IMR-90 (cell line): Measurements from ENCODE around the gene RBMS2. TPM values are rescaled to one million over a fixed set of nuclear protein-coding genes. Genes with fewer than 3 reads are reported as not detected.

Experiments
- ATAC-seq: fragments of 200-7000 bp; cut with Tn5 transposase; 2 replicates; pipeline ENCODE4 v1.9.1; 2020; ENCODE audit warnings: low read depth, mild to moderate bottlenecking, moderate library complexity
- BruUV-seq: library from RNA; stranded (reverse); fragments of 400-500 nt; replicated peaks from 2 replicates; lab custom pipeline; 2021; lab: Mats Ljungman, UMichigan
- CTCF ChIA-PET: fragments of 300-600 bp; formaldehyde crosslinking; extraction: SDS; loops from one replicate; lab custom pipeline; 2021; ENCODE audit warnings: antibody characterized with exemption; lab: Yijun Ruan, JAX
- POLR2A ChIA-PET: fragments of 300-600 bp; sonication (Branson Sonifier 250); formaldehyde crosslinking; loops from one replicate; lab custom pipeline; 2022; ENCODE audit warnings: antibody characterized with exemption; ENCODE audit not compliant: unreplicated experiment; lab: Charles Lee
- DNase-seq: peaks from one replicate; pipeline ENCODE4 v3.0.0; 2013
- H2AFZ ChIP-seq: replicated peaks from 2 replicates; pipeline ENCODE3; 2013; ENCODE audit warnings: low read length, mild to moderate bottlenecking; ENCODE audit not compliant: poor library complexity
- H2AK5ac ChIP-seq: 2 replicates; pipeline ENCODE4 v1.6.1; 2013; ENCODE audit warnings: low read depth, low read length, inconsistent platforms
- H2AK9ac ChIP-seq: replicated peaks from 2 replicates; pipeline ENCODE3; 2013; ENCODE audit warnings: mild to moderate bottlenecking, low read depth, low read length, moderate library complexity; ENCODE audit not compliant: poor library complexity
- H2BK120ac ChIP-seq: 2 replicates; pipeline ENCODE4 v1.6.1; 2013; ENCODE audit warnings: low read depth, low read length, inconsistent platforms
- H2BK15ac ChIP-seq: 3 replicates; pipeline ENCODE4 v1.6.1; 2013; ENCODE audit warnings: low read depth, low read length, inconsistent platforms
- H2BK20ac ChIP-seq: 2 replicates; pipeline ENCODE4 v1.6.1; 2013; ENCODE audit warnings: low read depth, mild to moderate bottlenecking, inconsistent platforms, low read length, moderate library complexity
- H2BK5ac ChIP-seq: 2 replicates; pipeline ENCODE4 v1.6.1; 2013; ENCODE audit warnings: mild to moderate bottlenecking, low read depth, low read length, inconsistent platforms; ENCODE audit not compliant: poor library complexity, severe bottlenecking
- H3K14ac ChIP-seq: replicated peaks from 2 replicates; pipeline ENCODE4 v1.6.1; 2013; ENCODE audit warnings: low read depth, low read length, inconsistent platforms
- H3K18ac ChIP-seq: 2 replicates; pipeline ENCODE4 v1.6.1; 2013; ENCODE audit warnings: low read depth, low read length, control low read depth
- H3K23ac ChIP-seq: 2 replicates; pipeline ENCODE4 v1.6.1; 2013; ENCODE audit warnings: low read depth, low read length, inconsistent platforms
- H3K27ac ChIP-seq: 2 replicates; pipeline ENCODE4 v1.5.1; 2013; ENCODE audit warnings: mild to moderate bottlenecking, control low read depth, low read length; ENCODE audit not compliant: insufficient read depth
- H3K27me3 ChIP-seq: 2 replicates; pipeline ENCODE4 v1.6.1; 2013; ENCODE audit warnings: low read length; ENCODE audit not compliant: control insufficient read depth, insufficient read depth
- H3K36me3 ChIP-seq: 2 replicates; pipeline ENCODE4 v1.6.1; 2013; ENCODE audit warnings: low read length, mixed read lengths; ENCODE audit not compliant: control insufficient read depth, insufficient read depth
- H3K4ac ChIP-seq: 2 replicates; pipeline ENCODE4 v1.6.1; 2013; ENCODE audit warnings: low read depth, low read length, inconsistent platforms
- H3K4me1 ChIP-seq: 2 replicates; pipeline ENCODE4 v1.6.1; 2013; ENCODE audit warnings: low read length, mixed read lengths; ENCODE audit not compliant: control insufficient read depth, insufficient read depth
- H3K4me2 ChIP-seq: 2 replicates; pipeline ENCODE4 v1.6.1; 2013; ENCODE audit warnings: low read depth, mild to moderate bottlenecking, control low read depth, low read length, moderate library complexity
- H3K4me3 ChIP-seq: 2 replicates; pipeline ENCODE4 v1.5.1; 2013; ENCODE audit warnings: low read depth, mild to moderate bottlenecking, control low read depth, low read length, moderate library complexity; ENCODE audit not compliant: insufficient read depth
- H3K56ac ChIP-seq: 2 replicates; pipeline ENCODE4 v1.6.1; 2013; ENCODE audit warnings: low read length, inconsistent platforms; ENCODE audit not compliant: insufficient read depth; ENCODE audit errors: extremely low read depth
- H3K79me1 ChIP-seq, 2 experiments: 2 replicates each; pipeline ENCODE4 v1.6.1; 2013; ENCODE audit warnings: low read length in 2 of 2, inconsistent platforms in 1 of 2, low read depth in 1 of 2
- H3K9ac ChIP-seq: 2 replicates; pipeline ENCODE4 v1.6.1; 2013; ENCODE audit warnings: low read depth, low read length, control low read depth
- H3K9me1 ChIP-seq: 2 replicates; pipeline ENCODE4 v1.6.1; 2013; ENCODE audit warnings: low read length, inconsistent platforms; ENCODE audit not compliant: insufficient read depth
- H3K9me3 ChIP-seq: 2 replicates; pipeline ENCODE4 v1.6.1; 2013; ENCODE audit warnings: low read length; ENCODE audit not compliant: control insufficient read depth, insufficient read depth
- H4K20me1 ChIP-seq: 2 replicates; pipeline ENCODE4 v1.6.1; 2013; ENCODE audit warnings: low read length, inconsistent platforms; ENCODE audit not compliant: insufficient read depth
- H4K5ac ChIP-seq: 2 replicates; pipeline ENCODE4 v1.6.1; 2013; ENCODE audit warnings: mild to moderate bottlenecking, low read depth, low read length, control low read depth
- H4K8ac ChIP-seq, 2 experiments: 2 replicates each; pipeline ENCODE4 v1.6.1; 2013; ENCODE audit warnings: low read depth in 2 of 2, low read length in 2 of 2, control low read depth in 1 of 2, inconsistent platforms in 1 of 2
- H4K91ac ChIP-seq: 2 replicates; pipeline ENCODE4 v1.6.1; 2013; ENCODE audit warnings: low read depth, low read length, inconsistent platforms; ENCODE audit not compliant: insufficient read depth
- CEBPB ChIP-seq: IDR thresholded peaks from 2 replicates; pipeline ENCODE4 v1.6.1; 2012; ENCODE audit warnings: low read depth, low read length, improper control_type of control experiment
- MAFK ChIP-seq: IDR thresholded peaks from 2 replicates; pipeline ENCODE4 v1.6.1; 2012; ENCODE audit warnings: low read depth, low read length, improper control_type of control experiment
- NFE2L2 ChIP-seq: fragments of 150-350 bp; IDR thresholded peaks from 2 replicates; pipeline ENCODE4 v1.6.1; 2016; ENCODE audit warnings: low read depth, mild to moderate bottlenecking, low read length
- SMC3 ChIP-seq: fragments of 150-350 bp; IDR thresholded peaks from 2 replicates; pipeline ENCODE4 v1.6.1; 2016; ENCODE audit warnings: low read depth, mild to moderate bottlenecking, antibody characterized with exemption, low read length, moderate library complexity
- WGBS, 2 experiments: methylation state at CpG; one replicate each; pipeline versions ENCODE4 v1.1.5 to v1.1.7; 2013; ENCODE audit warnings: missing lambda C conversion rate in 2 of 2; ENCODE audit not compliant: insufficient read length in 1 of 2; ENCODE audit errors: extremely low coverage in 2 of 2; 5-methylcytosine and 5-hydroxymethylcytosine counted together
- dilution Hi-C: fragments of 300-500 bp; cut with HindIII; formaldehyde crosslinking; loops from one replicate; pipeline ENCODE4 v1.14.3; 2018; ENCODE audit warnings: low sequenced_read_pairs; ENCODE audit not compliant: unreplicated experiment
- in situ Hi-C: fragments of 300-500 bp; cut with MboI; formaldehyde crosslinking; loops from 3 replicates; pipeline ENCODE4 v1.14.3; 2019; ENCODE audit warnings: low sequenced_read_pairs, inconsistent platforms, mixed read lengths
- intact Hi-C: fragments of 100-400 bp; cut with micrococcal nuclease; formaldehyde crosslinking; loops from 2 replicates; pipeline ENCODE4 v1.10.0; 2022
- polyA plus RNA-seq, 3 experiments: library from polyadenylated mRNA; depleted of rRNA; stranded (reverse); fragments of >200 nt; gene quantifications; 2 replicates each; pipeline ENCODE4 v1.2.3, GENCODE V29; 2012; ENCODE audit warnings: low replicate concordance in 1 of 3
- total RNA-seq: library from RNA; depleted of rRNA; stranded (reverse); fragments of >200 nt; gene quantifications from 2 replicates; pipeline ENCODE4 v1.2.3, GENCODE V29; 2012

RBMS2 gene
- total and polyA plus RNA-seq, 2 of the 4 experiments (the other 2 are of a cell fraction), result 38.0 to 43.6 TPM

DNA sequence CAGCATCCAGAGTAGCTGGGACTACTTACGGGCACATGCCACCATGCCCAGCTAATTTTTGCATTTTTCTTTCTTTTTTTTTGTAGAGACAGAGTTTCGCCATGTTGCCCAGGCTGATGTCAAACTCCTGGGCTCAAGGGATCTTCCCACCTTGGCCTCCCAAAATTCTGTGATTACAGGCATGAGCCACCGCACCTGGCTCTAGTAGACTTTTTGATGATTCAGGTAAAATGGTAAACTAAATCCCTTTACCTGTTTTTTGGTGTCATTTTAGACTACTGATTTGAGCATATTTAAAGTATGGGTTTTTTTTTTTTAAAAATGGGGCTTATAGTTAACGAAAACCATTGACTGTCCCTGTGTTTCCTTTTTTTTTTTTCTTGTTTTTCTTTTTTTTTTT, 20.5 kb downstream of the RBMS2 start:
- H2AK9ac ChIP-seq, result no peak overlapping the region
- no peak overlapping the region for H3K56ac ChIP-seq
- TF ChIP-seq MAFK (peak; percentile 26), CEBPB (no peak), SMC3 (no peak), NFE2L2 (no peak)
- H3K4ac ChIP-seq, result no peak overlapping the region
- H3K9me1 ChIP-seq, result peaks cover 20% of the 10 kb centered on the region
- peaks cover 6% of the 10 kb centered on the region for H3K36me3 ChIP-seq
- WGBS, 2 experiments, result no CpG with 5 or more reads among the region's 4 CpGs
- H3K4me2 ChIP-seq, result no peak overlapping the region
- H2BK15ac ChIP-seq, result no peak overlapping the region
- intact Hi-C loops (no loop called here), in situ Hi-C loops (no loop called here), dilution Hi-C loops (no loop called here)
- ChIA-PET CTCF (no interaction called here), POLR2A (no interaction called here)
- peak overlapping the region; percentile 61; the same call in 1 of the 2 replicates for H3K27ac ChIP-seq
- no peak overlapping the region for H3K23ac ChIP-seq
- no peak overlapping the region for H3K18ac ChIP-seq
- H3K4me3 ChIP-seq, result no peak overlapping the region
- no peak overlapping the region for H3K9ac ChIP-seq
- H2BK120ac ChIP-seq, result no peak overlapping the region
- no peak overlapping the region for H4K8ac ChIP-seq
- DNase-seq (no peak), ATAC-seq (no peak)
- H3K14ac ChIP-seq, result no peak overlapping the region
- no peak overlapping the region for H2BK5ac ChIP-seq
- H3K79me1 ChIP-seq, result peaks cover 7 to 48% of the 10 kb centered on the region in 2 experiments
- no peak overlapping the region for H2AK5ac ChIP-seq
- H3K4me1 ChIP-seq, result peaks cover 4% of the 10 kb centered on the region
- H4K91ac ChIP-seq, result no peak overlapping the region
- H4K5ac ChIP-seq, result no peak overlapping the region
- H3K27me3 ChIP-seq, result no peaks in the 10 kb centered on the region
- H3K9me3 ChIP-seq, result no peaks in the 10 kb centered on the region
- no peak overlapping the region for H2BK20ac ChIP-seq
- H4K20me1 ChIP-seq, result peaks cover 75% of the 10 kb centered on the region
- no peak overlapping the region for H2AFZ ChIP-seq
- no TSS peak for BruUV-seq
